Suppressor macrophage (primary cell): Measurements from ENCODE around the gene SMAD6.

Experiments used
- DNase-seq, 4 experiments: peaks; one replicate each; pipeline ENCODE4 v3.0.0-alpha.2; 2020 to 2022

Gene SMAD6

DNA sequence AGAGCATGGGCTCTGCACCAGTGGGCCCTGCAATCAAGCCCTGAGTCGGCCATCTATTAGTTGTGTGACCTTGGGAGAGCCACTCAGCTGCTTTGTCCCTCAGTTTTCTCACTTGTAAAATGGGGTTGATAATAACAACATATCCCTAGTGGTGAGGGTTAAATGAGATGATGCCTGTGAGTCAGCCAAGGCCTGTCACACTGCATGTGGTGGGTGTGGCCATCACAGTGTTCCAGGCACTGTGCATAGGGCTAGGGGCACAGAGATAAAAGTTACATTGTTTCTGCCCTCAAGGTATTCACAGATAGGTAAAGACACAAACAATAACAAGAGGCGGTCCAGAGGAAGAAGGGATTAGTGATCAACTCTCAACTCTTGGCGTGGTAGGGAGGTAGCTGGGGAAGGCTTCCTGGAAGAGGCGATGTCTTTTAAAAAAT is 19.5 kb downstream of the SMAD6 start:
- DNase-seq: peak in 3 of 4 experiments; percentile 34 to 47 (median 45)

DNA sequence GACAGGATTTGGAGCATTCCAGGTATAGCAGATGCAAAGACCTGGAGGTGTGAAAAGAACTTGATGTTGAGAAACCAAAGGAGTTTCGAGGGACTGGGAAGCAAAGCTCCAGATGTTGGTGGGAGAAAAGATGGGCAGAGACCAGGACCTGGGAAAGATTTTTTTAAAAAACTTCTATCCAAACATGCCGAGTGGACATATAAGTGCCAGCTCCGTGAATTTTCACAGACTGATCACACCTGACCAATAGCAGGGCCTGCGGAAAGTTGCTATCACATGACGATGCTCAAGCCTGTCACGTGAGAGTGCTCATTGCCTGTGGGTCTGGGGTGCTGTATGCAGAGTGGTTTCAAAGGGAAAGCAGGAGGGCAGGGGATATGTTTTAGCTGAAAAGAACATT is 19.9 kb downstream of the SMAD6 start:
- DNase-seq: no peak

DNA sequence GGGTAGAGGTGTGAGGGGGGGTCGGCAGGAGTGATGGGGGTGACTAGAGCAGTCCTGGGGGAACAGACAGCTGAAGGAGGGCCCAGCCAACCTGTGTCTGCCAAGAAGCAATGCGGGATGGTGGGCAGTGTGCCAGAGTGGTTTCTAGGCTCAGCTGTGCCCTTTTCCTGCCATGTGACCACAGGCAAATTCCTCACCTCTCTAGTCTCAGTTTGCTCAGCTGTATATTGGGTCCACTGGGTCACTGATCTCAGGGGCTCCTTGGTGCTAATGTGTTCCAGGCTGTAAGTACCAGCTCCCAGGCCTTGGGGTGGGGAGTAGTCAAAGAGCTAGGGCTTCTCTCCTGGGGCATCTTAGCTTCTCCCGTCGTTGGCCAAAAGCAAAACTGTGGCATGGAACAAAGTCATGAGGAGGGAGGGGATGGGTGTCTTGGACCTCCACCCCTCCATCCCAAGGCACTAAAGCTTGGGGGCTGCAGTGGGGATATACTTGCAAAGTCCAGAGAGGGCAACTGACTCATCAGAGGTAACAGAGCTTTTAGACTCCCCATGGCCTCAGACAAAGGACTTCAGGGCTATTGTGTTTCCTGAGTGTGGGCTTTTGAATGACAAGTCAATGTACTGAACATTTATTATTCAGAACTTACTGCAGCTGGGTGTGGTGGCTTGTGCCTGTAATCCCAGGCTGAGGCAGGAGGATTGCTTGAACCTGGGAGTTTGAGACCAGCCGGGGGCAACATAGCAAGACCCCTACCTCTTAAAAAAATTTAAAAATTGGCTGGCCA is 20.9 kb downstream of the SMAD6 start:
- DNase-seq: no peak

DNA sequence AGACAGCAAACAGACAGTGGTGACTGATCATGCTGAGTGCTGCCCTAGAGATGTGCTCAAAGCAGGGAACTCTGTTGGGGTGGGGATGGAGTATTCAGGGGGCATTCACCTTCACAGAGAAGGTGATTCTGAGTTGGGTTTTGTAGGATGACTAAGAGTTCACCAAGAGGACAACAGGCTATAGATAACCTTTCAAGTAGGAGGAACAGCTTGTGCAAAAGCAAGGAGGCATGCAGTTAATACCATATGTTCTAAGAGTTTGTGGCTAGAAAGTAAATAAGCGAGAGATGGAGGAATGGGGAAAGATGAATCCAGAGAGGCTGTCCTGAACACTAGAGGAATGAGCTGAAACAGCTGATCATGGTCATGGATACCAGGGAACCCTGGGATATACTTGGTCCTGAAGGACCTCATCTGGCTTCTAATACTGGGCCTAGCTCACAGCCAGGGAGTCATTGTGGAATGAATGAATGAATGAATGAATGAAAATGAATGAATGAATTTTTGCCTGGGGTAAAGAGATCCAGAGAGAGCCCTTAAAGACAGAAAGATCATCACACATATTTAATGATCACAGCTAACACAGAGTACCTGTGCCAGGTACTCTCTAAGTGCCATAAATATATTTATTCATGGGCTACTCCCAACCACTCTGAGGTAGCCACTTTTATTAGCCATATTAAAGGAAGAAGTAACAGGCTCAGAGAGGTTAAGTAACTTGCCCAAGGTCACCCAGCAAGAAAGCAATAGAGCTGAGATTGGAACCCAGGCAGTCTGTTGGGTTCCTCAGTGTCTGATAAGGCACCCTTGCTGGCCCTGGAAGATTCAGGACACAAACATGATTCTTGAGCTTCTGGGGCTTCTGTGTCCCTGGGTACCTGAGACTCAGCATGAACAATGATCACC is 22.0 kb downstream of the SMAD6 start:
- no peak for DNase-seq

DNA sequence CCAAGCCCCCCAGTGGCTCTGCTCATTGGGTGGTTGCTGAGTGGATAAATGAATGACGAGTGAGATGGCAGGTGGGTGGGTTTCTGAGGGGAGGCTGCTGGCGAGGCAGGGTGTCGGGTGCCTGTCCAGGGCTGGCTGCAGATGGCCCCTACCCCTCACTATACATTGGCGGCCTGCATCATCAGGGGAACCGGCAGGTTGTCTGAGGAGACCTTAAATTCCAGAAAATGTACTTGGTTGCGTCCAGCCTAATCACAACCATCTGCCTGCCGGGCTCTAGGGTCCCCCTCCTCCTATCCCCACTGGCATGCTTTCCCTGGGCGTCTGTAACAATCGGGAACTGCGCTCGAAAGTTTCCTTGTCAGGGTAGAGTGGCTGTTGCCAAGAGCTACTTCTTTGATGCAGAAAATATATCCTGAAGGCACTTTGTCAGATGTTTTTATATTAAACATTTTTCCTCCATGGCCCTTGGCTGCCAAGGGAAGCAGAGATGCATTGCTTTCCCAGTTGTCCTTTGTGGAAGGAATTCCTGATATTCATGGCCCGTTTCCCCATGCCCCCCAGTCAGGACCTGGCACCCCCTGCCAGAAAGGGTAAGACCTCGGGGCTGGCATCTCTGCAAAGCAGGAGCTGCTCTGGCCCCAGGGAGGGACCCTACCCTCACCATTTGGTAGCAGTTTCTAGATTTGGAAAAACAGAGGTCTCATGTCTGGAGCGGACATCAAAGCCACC is 22.9 kb downstream of the SMAD6 start:
- DNase-seq: no peak

DNA sequence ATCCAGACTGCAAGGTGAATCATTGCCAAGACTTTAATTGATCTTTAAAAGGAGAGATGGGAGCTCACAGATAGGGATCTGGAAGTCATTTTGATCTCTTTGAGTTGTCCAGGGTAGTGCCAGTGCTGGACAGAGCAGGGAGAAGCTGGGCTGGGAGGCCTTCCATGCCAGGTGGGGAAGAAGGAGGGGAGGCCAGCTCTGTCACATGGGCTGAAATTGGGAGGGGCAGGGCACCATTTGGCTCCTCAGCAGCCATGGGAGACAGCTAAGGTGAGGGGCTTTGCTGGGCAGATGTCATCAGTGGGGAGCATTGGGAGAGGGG is 23.4 kb downstream of the SMAD6 start:
- DNase-seq: no peak

DNA sequence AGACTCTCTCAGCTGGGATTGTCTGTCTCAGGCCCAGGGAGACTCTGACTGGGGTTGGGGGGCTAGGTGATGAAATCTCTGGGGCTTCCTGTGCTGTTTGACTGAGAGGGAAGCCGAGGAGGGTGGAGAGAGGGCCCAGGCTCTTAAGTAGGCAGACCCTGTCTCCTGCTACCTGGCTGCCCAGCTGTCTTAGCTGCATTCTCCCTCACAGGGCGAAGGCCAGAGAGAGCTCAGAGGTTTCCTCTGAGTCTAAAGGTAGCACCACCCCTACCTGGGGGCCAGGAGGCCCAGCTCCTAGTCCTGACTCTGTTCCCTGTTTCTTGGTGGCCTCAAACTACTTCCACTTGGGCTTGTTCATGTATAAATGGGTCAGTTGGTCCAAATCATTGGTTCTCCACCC is 24.4 kb downstream of the SMAD6 start:
- DNase-seq: no peak

DNA sequence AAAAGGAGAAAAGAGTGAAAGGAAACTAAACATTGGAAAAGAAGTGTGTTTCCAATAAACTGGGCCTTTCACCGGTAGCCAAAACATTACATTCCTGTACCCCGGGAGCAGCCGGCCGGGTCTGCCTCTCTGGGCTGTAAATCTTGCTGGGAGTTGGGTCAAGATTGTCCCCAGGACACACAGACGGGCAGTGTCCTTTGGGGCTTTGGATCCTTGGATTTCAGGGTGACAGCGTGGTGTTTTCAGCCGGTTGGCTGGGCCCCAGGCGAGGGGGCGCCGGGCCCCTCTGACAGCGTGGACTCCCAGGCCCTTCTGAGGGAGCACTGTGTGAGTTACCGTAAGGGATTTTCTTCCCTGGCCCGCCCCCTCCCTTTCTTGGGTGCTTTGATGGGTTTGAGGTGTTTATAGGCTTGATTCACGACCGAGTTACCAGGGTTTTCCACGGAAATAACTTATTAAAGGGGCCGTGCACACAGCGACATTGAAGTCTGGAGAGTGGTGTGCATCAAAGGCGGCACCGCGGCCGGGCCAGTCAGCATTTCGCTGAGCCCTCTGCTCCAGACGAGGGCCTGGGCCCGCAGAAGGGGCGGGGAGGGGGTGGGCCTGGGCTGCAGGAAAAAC is 27.4 kb downstream of the SMAD6 start:
- no peak for DNase-seq

DNA sequence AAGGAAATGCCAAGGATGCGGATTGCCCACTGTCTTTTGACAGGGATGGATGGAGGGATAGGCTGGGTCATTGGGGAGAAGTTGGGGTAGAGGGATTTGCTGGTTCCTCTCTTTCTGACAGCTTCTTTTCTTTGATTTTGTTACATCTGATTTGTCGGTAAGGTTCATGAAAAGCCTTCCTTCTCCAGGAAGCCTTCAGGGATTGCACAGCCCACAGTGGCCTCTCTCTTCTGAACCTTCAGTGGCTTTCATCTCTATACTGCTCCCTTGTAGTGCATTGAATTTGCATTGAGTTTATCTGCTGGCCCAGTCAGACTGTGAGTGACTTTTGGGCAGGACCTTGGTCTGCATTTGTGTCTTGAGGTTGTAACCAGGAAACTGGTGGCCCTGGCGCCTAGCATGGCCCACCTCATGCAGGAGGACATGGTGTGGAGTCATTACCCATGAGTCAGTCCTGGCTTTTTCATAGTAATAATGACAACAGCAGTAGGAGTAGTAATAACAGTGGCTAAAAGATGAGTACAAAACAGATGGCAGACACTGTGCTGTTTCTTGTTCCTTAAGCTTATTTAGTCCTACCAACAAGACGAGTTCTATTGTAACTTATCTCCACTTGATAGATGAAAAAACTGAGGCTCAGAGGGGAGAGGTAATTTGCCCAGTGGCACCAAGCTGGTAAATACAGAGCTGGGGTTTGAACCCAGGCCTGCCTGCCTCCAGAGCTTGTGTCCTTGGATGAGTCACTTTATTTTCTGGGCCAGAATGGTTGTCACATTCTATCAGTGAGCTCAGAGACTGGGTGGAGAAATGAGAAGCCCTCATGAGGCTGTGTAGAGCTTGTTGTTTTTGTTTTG is 28.4 kb downstream of the SMAD6 start:
- DNase-seq: peak; percentile 28 to 61 (median 42)

DNA sequence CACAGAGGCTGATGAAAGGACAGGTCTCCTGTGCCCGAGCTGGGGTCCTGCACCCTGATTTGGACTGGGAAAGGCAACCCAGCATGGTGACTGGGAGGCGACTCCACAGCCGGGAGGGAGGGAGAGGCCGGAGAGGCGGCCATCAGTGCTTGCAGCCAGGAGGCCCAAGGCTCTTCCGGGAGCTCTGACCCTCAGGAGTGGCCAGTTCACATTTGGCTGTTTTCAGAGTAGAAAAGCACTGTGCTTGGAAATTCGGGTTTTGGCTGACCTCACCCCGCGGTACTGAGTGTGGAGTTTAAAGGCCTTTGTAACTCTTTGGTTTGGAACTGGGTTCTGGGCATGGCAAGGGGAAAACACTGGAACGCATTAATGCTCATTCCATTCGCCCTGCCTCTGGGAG is 31.9 kb downstream of the SMAD6 start:
- DNase-seq: no peak

DNA sequence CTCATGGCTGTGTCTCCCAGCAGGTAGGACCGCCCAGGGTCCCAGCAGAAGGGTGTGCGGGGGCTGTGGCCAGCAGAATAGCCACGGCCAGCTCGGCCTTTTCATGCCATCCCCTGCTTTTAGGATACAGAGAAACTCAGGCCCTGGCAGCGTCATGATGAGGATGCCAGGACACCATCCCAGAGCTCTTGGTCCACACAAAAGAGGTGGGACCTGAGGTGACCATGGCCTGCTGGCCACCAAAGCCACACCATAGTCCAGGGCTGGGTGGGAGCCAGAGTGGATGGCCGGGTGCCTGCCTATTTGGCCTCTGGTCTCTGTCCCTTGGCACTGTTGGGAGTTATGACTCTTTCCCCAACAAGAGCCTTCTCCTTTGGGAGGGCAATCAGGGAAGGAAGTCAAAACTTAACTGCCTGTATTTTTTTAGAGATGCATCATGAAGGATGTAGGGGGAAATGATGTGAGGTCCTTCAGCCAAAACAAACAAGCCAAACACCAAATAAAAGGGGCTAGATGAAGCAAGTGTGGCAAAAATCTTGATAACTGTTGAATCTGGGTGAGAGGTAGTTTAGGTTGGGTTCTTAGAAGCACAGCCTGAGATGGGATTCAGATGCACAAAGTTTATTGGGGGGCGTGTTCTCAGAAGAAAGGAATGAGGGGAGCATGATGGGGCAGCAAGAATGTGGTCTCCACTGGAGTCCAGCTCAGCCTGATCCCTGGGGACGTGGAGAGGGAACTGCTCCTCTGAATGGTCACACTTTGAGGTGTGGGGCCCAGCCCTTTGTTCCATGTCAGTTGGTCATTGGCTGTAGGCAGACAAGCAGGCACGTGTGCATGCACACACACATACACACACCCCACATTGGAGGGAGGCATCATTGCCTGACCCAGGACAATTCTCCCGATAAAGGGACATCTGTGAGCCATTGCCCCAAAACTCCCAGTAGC is 33.2 kb downstream of the SMAD6 start:
- DNase-seq: no peak

DNA sequence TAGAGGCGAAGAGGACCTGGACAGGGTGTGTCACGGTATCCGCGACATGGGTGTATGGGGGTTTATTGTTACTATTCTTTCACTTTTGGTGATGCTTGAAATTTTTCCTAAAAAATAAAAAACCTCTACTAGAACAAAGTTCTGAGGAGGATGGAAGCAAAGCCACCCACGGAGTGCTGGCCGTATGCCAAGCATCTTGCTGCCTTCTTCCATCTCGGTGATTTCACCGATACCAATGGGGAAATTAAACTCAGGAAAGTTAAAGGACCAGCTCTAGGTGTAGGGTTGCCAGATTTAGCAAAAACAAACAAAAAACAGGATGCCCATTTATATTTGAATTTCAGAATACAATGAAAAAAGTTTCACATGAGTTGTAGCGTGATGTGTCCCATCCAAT is 33.9 kb downstream of the SMAD6 start:
- peak in 1 of 4 experiments; percentile 30 for DNase-seq

DNA sequence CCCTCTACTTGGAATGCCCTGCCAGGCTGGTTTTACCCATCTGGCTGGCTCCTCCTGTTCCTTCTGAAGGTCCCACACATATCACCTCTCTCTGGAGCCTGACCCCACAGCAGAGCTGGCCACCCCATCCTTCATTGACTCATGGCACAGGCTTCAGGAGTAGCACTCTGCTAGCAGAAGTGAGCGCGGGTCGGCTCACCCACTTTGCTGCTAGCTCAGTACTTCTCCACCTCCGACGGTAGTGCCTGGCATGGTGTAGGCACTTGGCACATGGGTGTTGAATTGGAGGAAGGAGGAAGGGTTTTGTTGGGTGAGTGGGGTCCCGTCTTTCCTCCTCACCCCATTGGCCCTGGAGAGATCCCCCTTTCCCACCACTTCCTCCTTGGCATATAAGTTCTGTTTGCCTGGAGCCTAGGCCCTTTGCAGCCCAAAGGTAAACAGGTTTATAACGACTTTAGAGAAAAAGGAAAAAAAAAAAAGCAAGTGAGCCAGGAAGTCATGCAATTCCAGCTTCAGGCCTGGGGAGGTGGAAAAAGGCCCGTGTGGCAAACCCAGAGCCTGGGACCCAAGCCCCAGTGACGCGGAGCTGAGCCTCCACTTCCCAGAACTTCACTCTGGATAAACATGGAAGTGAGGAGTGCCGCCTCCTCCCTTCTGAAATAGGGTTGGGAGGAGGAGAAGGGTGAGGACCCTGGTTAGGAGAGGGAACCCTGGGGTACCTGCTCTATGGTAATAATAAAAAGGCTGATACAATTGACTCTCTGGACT is 35.4 kb downstream of the SMAD6 start:
- DNase-seq: no peak

DNA sequence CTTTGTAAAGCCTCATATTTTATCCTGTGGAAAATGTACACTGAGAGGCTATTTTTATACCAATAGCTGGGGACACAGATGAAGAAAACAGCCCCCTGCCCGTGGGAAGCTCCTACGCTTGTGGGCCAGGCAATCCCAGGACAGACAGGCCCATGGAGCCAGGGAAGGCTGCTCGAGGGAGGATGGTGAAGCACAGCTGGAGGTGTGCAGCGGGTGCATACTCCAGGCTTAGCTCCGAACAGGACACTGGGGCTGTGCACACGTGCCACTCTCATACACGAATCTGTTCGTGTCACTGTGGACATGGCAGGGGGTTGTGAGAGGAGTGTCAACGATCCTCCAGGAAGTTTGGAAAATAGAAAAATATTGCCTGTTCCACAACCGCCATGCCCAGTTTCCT is 36.1 kb downstream of the SMAD6 start:
- DNase-seq: no peak

DNA sequence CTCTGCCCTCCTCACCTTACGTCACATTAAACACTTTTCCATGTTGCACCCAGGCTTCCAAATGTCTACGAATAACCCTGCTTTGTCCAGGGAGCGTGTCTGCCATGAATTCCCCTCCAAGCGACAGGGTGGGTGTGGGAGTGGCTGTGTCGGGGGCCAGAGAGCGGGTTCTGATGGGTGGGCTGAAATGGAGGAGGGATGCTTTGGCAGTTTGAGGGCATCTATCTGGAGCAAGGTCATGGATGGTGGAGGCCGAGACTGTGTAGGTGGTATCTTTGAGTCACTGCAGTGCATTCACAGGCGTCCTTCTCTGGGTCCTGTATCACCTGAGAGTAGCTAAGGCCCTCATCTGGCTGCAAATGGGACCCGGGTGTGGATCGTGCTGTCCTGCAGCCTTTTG is 36.6 kb downstream of the SMAD6 start:
- no peak for DNase-seq

DNA sequence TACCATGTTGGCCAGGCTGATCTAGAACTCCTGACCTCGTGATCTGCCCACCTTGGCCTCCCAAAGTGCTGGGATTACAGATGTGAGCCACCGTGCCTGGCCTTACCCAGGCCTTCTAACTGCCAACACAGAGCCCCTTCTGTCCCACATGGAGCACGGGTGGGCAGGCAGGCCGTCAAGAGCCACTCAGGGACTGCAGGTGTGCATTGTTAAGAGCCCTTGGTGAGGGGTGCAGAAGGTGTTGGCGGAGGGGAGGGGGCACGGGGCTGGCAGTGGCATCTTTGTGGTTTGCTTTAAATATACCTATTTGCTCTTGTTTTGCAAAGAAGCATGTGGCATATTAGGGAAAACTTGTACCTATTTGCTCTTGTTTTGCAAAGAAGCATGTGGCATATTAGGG is 37.3 kb downstream of the SMAD6 start:
- no peak for DNase-seq

DNA sequence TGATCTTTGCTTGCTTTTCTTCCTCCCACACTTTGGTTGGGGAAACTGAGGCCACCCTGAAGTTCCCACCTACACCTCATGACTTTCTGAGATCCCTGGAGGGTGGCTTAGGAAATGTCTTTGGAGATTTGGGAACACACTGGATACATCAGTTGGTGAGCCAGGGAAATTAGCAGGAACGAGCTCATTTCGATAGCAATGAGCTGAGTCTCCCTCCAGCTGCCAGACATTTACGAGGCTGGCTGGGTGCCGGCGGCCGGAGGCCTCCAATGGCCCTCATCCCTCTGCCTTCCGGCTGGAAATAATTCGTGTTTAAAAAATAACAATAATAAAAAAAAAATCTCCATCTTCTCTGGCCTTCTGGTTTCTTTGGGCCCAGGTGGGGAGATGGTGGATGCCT is 38.8 kb downstream of the SMAD6 start:
- no peak for DNase-seq

DNA sequence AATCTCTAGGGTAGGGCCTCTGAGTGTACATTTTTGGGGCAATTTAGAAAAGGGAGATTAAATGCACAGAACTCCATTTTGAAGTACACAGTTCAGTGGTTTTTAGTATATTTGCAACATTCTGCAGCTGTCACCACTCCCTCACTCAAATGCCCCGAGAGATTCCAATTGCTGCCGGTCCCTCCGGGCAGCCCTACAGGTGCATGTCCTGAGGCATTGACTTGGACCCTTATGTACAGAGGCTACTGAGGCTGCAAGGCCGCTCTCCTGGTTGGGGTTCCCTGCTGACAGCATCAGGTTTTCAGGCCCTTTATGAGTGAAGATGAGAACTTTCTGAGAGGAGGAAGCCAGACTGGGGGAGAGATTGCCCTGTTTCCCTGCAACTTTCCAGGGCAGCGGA is 39.6 kb downstream of the SMAD6 start:
- no peak for DNase-seq

DNA sequence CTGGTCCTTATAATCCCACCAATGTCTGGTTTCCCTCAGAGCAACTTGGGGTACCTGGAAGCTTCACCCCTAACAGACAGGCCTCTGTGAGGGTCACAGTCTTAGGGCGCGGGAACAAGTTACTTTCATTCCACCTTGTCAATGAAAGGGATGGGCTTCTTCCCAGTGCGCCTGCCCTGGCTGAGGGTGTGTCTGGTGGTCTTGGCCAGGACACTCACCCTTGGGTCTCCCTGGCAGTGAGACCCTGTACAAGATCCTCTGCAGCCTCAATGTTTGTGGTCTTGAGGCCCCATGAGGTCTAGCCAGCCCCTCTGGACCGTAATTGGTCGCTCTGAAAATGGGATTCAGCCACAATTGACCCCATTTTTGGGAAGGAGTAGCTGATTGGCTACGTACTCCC is 40.2 kb downstream of the SMAD6 start:
- DNase-seq: no peak

DNA sequence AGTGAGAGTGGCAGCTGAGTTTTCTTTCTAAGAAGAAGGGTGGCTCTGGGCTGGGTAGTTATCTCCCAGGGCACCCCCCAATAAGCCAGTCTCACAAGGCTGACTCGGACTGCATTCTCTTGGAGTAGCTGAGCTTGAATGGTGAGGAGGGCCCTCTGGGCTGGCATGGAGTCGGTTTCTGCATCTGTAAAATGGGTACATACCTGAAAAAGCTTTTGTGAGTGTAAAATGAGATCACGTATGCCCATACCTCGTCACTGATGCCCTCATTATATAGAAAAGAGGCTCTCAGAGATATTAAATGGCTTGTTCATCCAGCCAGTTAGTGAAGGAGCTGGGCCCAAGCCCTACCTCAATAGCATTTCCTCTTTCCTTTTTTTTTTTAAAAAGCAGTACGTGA is 41.2 kb downstream of the SMAD6 start:
- no peak for DNase-seq
